Liver (tissue), 9 donors: ENCODE measurements around the gene LSR. TPM values are rescaled to one million over a fixed set of nuclear protein-coding genes. Genes with fewer than 3 reads are reported as not detected.

Source experiments
- DNase-seq: peaks from one replicate; pipeline ENCODE4 v3.0.0-alpha.2; 2017; ENCODE audit warnings: low spot score
- H3K27ac ChIP-seq, 2 donors: one replicate each; pipeline ENCODE4 v1.7.0; 2013; ENCODE audit warnings: inconsistent platforms in 2 of 2, low read length in 2 of 2, control low read depth in 1 of 2, low read depth in 1 of 2, mild to moderate bottlenecking in 1 of 2
- H3K27me3 ChIP-seq, 4 donors: one replicate each; pipeline versions ENCODE4 v1.6.1 to v1.7.0; 2013; ENCODE audit warnings: low read length in 3 of 4, inconsistent platforms in 1 of 4, mild to moderate bottlenecking in 1 of 4, moderate library complexity in 1 of 4; ENCODE audit not compliant: control insufficient read depth in 4 of 4, insufficient read depth in 4 of 4
- H3K36me3 ChIP-seq, 4 donors: one replicate each; pipeline versions ENCODE4 v1.6.1 to v1.7.0; 2013; ENCODE audit warnings: low read length in 3 of 4, mild to moderate bottlenecking in 3 of 4, low read depth in 1 of 4, moderate library complexity in 1 of 4; ENCODE audit not compliant: control insufficient read depth in 4 of 4, insufficient read depth in 3 of 4
- H3K4me1 ChIP-seq, 4 donors: one replicate each; pipeline versions ENCODE4 v1.6.1 to v1.7.0; 2013; ENCODE audit warnings: low read length in 3 of 4, mild to moderate bottlenecking in 3 of 4, moderate library complexity in 1 of 4; ENCODE audit not compliant: control insufficient read depth in 4 of 4, insufficient read depth in 4 of 4
- H3K4me3 ChIP-seq, 3 donors: one replicate each; pipeline versions ENCODE4 v1.6.1 to v1.7.0; 2013; ENCODE audit warnings: low read length in 3 of 3, control low read depth in 1 of 3, low read depth in 1 of 3, mild to moderate bottlenecking in 1 of 3
- H3K9ac ChIP-seq, 2 donors: one replicate each; pipeline ENCODE4 v1.7.0; 2013; ENCODE audit warnings: low read length in 2 of 2, mild to moderate bottlenecking in 2 of 2, moderate library complexity in 2 of 2, control low read depth in 1 of 2, low read depth in 1 of 2
- H3K9me3 ChIP-seq, 4 donors: one replicate each; pipeline versions ENCODE4 v1.6.1 to v1.7.0; 2013; ENCODE audit warnings: low read length in 3 of 4; ENCODE audit not compliant: control insufficient read depth in 4 of 4
- EGR1 ChIP-seq, 2 donors: IDR thresholded peaks; 2 replicates each; pipeline ENCODE4 v1.6.1; 2016 to 2018; ENCODE audit warnings: antibody characterized with exemption in 2 of 2, low read depth in 2 of 2
- FOXA1 ChIP-seq: IDR thresholded peaks from 2 replicates; pipeline ENCODE4 v1.6.1; 2016; ENCODE audit warnings: antibody characterized with exemption
- FOXA2 ChIP-seq: IDR thresholded peaks from 2 replicates; pipeline ENCODE4 v1.6.1; 2016; ENCODE audit warnings: antibody characterized with exemption
- GABPA ChIP-seq, 2 donors: IDR thresholded peaks in 1 of 2; conservative IDR thresholded peaks in 1 of 2; 2 replicates each; pipeline ENCODE4 v1.6.1; 2016; ENCODE audit warnings: antibody characterized with exemption in 2 of 2, mild to moderate bottlenecking in 1 of 2, moderate library complexity in 1 of 2
- HNF4A ChIP-seq, 2 donors: conservative IDR thresholded peaks; 2 replicates each; pipeline ENCODE4 v1.6.1; 2016; ENCODE audit warnings: antibody characterized with exemption in 2 of 2, mild to moderate bottlenecking in 2 of 2
- HNF4G ChIP-seq: IDR thresholded peaks from 2 replicates; pipeline ENCODE4 v1.6.1; 2016; ENCODE audit warnings: antibody characterized with exemption
- JUND ChIP-seq, 2 donors: IDR thresholded peaks; 2 replicates each; pipeline ENCODE4 v1.6.1; 2016; ENCODE audit warnings: antibody characterized with exemption in 2 of 2
- NR2F2 ChIP-seq: IDR thresholded peaks from 2 replicates; pipeline ENCODE4 v1.6.1; 2016; ENCODE audit warnings: antibody characterized with exemption
- RAD21 ChIP-seq, 2 donors: IDR thresholded peaks; 2 replicates each; pipeline ENCODE4 v1.6.1; 2016; ENCODE audit warnings: antibody characterized with exemption in 2 of 2, mild to moderate bottlenecking in 2 of 2
- RXRA ChIP-seq, 2 donors: IDR thresholded peaks; 2 replicates each; pipeline ENCODE4 v1.6.1; 2017 to 2018; ENCODE audit warnings: antibody characterized with exemption in 2 of 2, mild to moderate bottlenecking in 1 of 2
- SP1 ChIP-seq: IDR thresholded peaks from 2 replicates; pipeline ENCODE4 v1.6.1; 2018; ENCODE audit warnings: antibody characterized with exemption, mild to moderate bottlenecking
- TAF1 ChIP-seq: conservative IDR thresholded peaks from 2 replicates; pipeline ENCODE4 v1.6.1; 2016; ENCODE audit warnings: antibody characterized with exemption, mild to moderate bottlenecking
- YY1 ChIP-seq: IDR thresholded peaks from 2 replicates; pipeline ENCODE4 v1.6.1; 2016; ENCODE audit warnings: antibody characterized with exemption, mild to moderate bottlenecking
- WGBS: extraction: QIAGEN DNeasy Blood & Tissue Kit; methylation state at CpG from one replicate; pipeline ENCODE4 v1.1.7; 2013; 5-methylcytosine and 5-hydroxymethylcytosine counted together
- polyA plus RNA-seq, 2 donors: library from polyadenylated mRNA; stranded (reverse) in 1 of 2; unstranded in 1 of 2; fragments of 200-250 nt in 1 of 2; fragments of >200 nt in 1 of 2; fragmentation: Nextera tagmentation in 1 of 2; extraction: Ambion mirVana in 1 of 2; gene quantifications; one replicate each; pipeline versions ENCODE4 v1.2.1 to v1.2.3, GENCODE V29; 2013 to 2015
- total RNA-seq, 2 donors: library from RNA; depleted of rRNA; stranded (reverse); fragments of >200 nt; gene quantifications; one replicate each; pipeline ENCODE4 v1.2.3, GENCODE V29; 2014
- TF ChIP-seq, protein P1 (sequence below): IDR thresholded peaks from 2 replicates; pipeline ENCODE4 v1.6.1; 2016; ENCODE audit warnings: antibody characterized with exemption
- TF ChIP-seq, protein P2 (sequence below): IDR thresholded peaks from 2 replicates; pipeline ENCODE4 v1.6.1; 2016; ENCODE audit warnings: antibody characterized with exemption
- TF ChIP-seq, protein P3 (sequence below): IDR thresholded peaks from 2 replicates; pipeline ENCODE4 v1.6.1; 2016; ENCODE audit warnings: antibody characterized with exemption, mild to moderate bottlenecking
- TF ChIP-seq, protein P4 (sequence below): fragments of 150-350 bp; IDR thresholded peaks from 2 replicates; pipeline ENCODE4 v1.5.1; 2017; ENCODE audit warnings: improper control_type of control experiment, low read depth, low read length; ENCODE audit not compliant: missing input control
- TF ChIP-seq, protein P5 (sequence below): IDR thresholded peaks from 2 replicates; pipeline ENCODE4 v1.6.1; 2016; ENCODE audit warnings: antibody characterized with exemption
- donor health status: healthy.
- donor health status: healthy.
- donor health status: healthy.
- donor health status: healthy.
- donor health status: healthy.

The LSR gene
- total and polyA plus RNA-seq, 4 donors: 33.7 to 150 (median 48.0) TPM

DNA sequence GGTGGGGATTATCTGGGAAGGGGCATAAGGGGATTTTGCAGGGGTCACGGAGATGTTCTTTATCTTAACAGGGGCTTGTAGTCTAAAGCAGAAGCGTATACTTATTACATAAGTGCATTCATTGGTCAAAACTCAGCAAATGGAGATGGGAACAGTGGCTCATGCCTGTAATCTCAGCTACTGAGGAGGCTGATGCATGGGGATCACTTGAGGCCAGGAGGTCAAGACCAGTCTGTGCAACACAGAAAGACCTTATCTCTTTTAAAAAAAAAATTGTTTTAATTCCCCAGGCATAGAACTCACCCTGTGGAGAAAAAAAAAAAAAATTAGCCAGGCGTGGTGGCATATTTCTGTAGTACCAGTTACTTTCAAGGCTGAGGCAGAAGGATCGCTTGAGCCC, 39.2 kb upstream of the LSR start:
- H3K9me3 ChIP-seq: no peaks in the 10 kb centered on the region
- no peak overlapping the region for H3K9ac ChIP-seq
- no peak overlapping the region for H3K4me3 ChIP-seq
- no peak overlapping the region for H3K27ac ChIP-seq
- peaks cover 0 to 3% (median under 1%) of the 10 kb centered on the region in 4 donors for H3K4me1 ChIP-seq
- H3K36me3 ChIP-seq: no peaks in the 10 kb centered on the region
- DNase-seq: no peak
- TF ChIP-seq EGR1 (IDR thresholded peaks at IDR 0.05; ENCODE audit: low read depth in 2 of 2): no peak
- TF ChIP-seq, protein P1, sequence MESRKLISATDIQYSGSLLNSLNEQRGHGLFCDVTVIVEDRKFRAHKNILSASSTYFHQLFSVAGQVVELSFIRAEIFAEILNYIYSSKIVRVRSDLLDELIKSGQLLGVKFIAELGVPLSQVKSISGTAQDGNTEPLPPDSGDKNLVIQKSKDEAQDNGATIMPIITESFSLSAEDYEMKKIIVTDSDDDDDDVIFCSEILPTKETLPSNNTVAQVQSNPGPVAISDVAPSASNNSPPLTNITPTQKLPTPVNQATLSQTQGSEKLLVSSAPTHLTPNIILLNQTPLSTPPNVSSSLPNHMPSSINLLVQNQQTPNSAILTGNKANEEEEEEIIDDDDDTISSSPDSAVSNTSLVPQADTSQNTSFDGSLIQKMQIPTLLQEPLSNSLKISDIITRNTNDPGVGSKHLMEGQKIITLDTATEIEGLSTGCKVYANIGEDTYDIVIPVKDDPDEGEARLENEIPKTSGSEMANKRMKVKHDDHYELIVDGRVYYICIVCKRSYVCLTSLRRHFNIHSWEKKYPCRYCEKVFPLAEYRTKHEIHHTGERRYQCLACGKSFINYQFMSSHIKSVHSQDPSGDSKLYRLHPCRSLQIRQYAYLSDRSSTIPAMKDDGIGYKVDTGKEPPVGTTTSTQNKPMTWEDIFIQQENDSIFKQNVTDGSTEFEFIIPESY: no peak
- no peak for TF ChIP-seq RXRA (IDR thresholded peaks at IDR 0.05)
- no peak for TF ChIP-seq NR2F2
- TF ChIP-seq, protein P2, sequence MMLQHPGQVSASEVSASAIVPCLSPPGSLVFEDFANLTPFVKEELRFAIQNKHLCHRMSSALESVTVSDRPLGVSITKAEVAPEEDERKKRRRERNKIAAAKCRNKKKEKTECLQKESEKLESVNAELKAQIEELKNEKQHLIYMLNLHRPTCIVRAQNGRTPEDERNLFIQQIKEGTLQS: no peak
- TF ChIP-seq, protein P3, sequence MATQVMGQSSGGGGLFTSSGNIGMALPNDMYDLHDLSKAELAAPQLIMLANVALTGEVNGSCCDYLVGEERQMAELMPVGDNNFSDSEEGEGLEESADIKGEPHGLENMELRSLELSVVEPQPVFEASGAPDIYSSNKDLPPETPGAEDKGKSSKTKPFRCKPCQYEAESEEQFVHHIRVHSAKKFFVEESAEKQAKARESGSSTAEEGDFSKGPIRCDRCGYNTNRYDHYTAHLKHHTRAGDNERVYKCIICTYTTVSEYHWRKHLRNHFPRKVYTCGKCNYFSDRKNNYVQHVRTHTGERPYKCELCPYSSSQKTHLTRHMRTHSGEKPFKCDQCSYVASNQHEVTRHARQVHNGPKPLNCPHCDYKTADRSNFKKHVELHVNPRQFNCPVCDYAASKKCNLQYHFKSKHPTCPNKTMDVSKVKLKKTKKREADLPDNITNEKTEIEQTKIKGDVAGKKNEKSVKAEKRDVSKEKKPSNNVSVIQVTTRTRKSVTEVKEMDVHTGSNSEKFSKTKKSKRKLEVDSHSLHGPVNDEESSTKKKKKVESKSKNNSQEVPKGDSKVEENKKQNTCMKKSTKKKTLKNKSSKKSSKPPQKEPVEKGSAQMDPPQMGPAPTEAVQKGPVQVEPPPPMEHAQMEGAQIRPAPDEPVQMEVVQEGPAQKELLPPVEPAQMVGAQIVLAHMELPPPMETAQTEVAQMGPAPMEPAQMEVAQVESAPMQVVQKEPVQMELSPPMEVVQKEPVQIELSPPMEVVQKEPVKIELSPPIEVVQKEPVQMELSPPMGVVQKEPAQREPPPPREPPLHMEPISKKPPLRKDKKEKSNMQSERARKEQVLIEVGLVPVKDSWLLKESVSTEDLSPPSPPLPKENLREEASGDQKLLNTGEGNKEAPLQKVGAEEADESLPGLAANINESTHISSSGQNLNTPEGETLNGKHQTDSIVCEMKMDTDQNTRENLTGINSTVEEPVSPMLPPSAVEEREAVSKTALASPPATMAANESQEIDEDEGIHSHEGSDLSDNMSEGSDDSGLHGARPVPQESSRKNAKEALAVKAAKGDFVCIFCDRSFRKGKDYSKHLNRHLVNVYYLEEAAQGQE: no peak
- TF ChIP-seq TAF1: no peak
- TF ChIP-seq, protein P4, sequence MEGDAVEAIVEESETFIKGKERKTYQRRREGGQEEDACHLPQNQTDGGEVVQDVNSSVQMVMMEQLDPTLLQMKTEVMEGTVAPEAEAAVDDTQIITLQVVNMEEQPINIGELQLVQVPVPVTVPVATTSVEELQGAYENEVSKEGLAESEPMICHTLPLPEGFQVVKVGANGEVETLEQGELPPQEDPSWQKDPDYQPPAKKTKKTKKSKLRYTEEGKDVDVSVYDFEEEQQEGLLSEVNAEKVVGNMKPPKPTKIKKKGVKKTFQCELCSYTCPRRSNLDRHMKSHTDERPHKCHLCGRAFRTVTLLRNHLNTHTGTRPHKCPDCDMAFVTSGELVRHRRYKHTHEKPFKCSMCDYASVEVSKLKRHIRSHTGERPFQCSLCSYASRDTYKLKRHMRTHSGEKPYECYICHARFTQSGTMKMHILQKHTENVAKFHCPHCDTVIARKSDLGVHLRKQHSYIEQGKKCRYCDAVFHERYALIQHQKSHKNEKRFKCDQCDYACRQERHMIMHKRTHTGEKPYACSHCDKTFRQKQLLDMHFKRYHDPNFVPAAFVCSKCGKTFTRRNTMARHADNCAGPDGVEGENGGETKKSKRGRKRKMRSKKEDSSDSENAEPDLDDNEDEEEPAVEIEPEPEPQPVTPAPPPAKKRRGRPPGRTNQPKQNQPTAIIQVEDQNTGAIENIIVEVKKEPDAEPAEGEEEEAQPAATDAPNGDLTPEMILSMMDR: no peak
- no peak for TF ChIP-seq FOXA1
- TF ChIP-seq YY1: no peak
- TF ChIP-seq FOXA2: no peak
- TF ChIP-seq GABPA (IDR thresholded peaks at IDR 0.05 in 1 of 2, conservative IDR thresholded peaks at IDR 0.05 in 1 of 2): no peak
- TF ChIP-seq, protein P5, sequence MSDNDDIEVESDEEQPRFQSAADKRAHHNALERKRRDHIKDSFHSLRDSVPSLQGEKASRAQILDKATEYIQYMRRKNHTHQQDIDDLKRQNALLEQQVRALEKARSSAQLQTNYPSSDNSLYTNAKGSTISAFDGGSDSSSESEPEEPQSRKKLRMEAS: no peak
- no peak for TF ChIP-seq HNF4A (conservative IDR thresholded peaks at IDR 0.05)
- no peak for TF ChIP-seq RAD21 (IDR thresholded peaks at IDR 0.05)
- no peak for TF ChIP-seq JUND (IDR thresholded peaks at IDR 0.05)
- TF ChIP-seq SP1: no peak
- no peak for TF ChIP-seq HNF4G
- WGBS: 89% methylated on average over 4 of the region's 4 CpGs
- H3K27me3 ChIP-seq: no peaks in the 10 kb centered on the region
